ENCODE results near the gene KIR3DL1.
"Not testable (repeated sequence)": the region's sequence is repeated elsewhere in the genome, so short reads cannot be mapped to it uniquely, and the experiment has no call there.

DNA sequence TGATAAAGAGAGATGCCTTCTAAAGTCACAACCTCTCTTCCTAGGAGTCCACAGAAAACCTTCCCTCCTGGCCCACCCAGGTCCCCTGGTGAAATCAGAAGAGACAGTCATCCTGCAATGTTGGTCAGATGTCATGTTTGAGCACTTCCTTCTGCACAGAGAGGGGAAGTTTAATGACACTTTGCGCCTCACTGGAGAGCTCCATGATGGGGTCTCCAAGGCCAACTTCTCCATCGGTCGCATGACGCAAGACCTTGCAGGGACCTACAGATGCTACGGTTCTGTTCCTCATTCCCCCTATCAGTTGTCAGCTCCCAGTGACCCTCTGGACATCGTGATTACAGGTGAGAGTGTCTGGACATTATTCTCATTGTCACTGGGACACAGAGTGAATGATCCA is 28.1 kb upstream of the KIR3DL1 start:
- TF ChIP-seq CTCF (IDR thresholded peaks at IDR 0.05); POLR2A (IDR thresholded peaks at IDR 0.05); EP300 (IDR thresholded peaks at IDR 0.05; ENCODE audit: low read depth): not testable (repeated sequence)
